SU-DHL-6 (cell line): ENCODE results near the gene TRH.

Source experiments
- CTCF ChIP-seq: fragments of 200-600 bp; sonication (generic); IDR thresholded peaks from one replicate; pipeline ENCODE4 v1.5.1; 2017; ENCODE audit warnings: antibody characterized with exemption, mild to moderate bottlenecking, low read length, moderate library complexity; ENCODE audit not compliant: insufficient read depth, poor library complexity, severe bottlenecking
- EZH2phosphoT487 ChIP-seq: fragments of 200-600 bp; sonication (generic), shearing (Covaris generic); conservative IDR thresholded peaks from 2 replicates; pipeline ENCODE4 v1.6.1; 2018; ENCODE audit warnings: mild to moderate bottlenecking, antibody characterized with exemption, low read length, moderate library complexity, mixed read lengths

GRCh38 chr3:129972301-129972700, 2.2 kb upstream of the TRH start:
- TF ChIP-seq CTCF, result no peak
- no peak for TF ChIP-seq EZH2phosphoT487
